NCI-H2171 (cell line): ENCODE results near the gene HIVEP3.

Experiments
- DNase-seq: peaks from one replicate; lab custom pipeline; 2025; lab: John Stamatoyannopoulos, UW

Gene HIVEP3

DNA sequence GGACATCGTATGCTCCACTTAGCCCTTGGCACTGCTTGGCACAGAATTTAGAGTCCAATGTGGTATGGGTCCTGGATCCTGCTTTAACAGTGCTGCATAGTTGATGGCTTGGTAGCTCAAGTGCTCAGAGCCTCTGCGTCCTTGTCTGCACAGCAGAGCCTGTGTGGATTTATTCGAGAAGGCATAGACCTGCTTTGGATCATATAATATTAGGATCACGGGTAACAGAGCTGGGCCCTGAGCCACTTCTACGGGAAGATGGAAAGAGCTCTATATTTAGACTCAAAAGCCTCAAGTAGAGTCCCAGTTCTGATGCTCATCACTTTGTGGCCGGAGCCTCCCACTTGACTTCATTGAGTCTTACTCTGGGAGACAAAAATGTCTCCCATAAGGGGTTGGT is 269.9 kb downstream of the HIVEP3 start:
- no peak for DNase-seq

GRCh38 chr1:41648230-41648629 is 270.5 kb downstream of the HIVEP3 start:
- no peak for DNase-seq

DNA sequence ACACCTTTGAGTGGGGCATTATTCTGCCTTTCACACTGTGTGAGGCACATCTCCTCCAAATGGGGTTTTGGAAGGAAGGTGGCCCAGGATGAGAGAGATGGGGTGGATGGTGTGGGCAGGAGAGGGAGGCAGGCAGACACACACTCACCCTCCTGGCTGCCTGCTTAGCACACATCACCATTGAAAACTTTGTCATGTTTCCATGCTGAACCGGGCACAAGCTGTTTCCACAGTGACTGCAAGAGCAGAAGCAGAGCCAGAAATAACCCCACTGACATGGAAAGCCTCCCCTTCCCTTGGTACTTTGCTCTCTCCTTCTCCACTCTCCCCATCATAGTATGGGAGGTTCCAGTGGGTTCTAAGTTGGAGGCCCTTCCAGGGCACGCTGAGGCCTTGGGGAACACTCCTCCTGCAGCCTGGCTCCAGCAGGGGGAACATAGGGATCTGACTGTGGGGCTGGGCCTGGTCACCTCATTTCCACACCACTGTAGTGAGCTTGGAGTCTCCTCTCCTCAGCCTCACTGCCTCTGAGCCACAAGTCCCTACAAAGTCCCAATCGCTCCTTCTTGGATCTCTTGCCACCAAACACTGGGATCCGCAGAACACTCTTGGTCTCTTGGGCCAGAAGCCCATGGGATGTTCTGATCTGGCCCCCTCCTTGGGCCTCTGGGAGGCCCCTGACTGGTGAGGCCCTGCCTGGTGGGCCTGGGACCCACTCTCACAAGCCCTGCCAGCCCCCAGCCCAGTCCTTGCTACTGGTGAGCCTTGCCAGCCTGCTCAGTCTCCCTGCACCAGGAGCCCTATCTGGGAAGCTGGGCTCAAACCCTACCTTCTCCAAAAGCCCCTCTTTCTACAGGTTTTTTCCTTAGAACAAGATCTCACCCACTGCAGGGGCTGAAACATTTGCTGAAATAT is 271.2 kb downstream of the HIVEP3 start:
- DNase-seq, result no peak

GRCh38 chr1:41646186-41646585 is 272.5 kb downstream of the HIVEP3 start:
- no peak for DNase-seq

- DNase-seq, result no peak
These were observed 273.7 kb downstream of the HIVEP3 start for GRCh38 chr1:41645062-41645461.

DNA sequence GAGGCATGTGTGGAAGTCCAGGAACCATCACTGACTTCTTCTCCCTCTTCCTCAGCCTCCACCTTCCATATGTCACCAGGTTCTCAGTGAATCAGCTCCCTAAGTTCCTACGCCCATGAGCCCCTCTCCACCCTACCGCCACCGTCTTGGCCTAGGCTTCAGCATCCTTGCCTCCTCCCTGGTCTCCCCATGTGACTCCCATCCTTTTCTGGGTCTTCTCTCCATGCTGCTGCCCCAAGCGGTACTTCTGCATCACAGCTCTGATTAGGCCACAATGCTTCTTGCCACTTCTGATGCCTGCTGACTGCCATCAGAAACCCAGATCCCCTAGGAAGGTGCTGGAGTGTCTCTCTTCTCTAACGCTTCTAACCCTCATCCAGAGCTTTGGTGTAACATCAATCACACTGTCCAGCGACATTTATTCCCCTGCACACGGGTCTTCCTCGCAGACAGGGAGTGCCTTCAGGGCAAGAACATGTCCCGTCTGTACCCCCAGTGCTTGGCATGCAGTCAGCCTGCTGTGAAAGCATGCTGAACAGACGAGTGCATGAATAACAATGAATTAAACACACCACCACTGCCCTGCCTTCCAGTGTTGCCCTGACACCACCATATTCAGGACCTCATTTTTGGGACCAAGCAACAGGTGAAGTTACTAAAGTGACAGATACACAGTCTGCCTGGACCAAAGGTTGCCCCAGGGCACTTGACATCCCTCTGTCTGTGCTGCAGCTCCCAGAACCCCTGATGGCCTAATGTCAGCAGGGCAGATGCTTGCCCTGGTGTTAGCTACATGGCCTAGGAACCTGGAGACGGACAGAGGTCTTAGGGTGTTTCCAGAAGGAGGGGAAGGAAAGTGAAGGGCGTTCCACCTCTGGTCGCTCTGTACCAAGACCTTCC is 275.6 kb downstream of the HIVEP3 start:
- no peak for DNase-seq

DNA sequence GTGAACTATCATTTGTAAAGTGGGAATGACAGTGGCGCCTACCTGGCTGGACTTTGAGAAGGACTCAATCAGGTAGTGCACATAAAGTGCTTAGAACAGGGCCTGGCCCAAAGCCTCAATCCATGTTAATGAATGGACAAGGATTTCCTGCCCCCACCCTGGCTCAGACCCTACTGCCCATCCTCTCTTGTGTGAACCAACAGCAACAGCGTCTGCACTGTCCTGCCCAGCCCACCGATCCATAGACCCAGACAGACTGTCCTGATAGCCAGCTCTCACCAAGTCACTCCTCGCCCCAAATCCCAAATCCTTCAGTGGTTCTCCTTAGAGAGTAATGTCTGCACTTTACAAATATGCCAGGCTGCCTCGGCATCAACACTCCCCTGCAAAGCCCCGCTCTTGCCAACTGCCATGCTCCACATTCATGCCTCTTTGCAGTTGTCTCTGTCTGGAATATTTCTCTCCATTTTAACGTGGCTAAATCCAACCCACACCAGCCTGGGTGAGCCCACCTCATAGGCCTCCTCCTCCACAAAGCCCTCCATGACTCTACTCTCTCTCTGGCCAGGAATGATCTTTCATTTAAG is 276.7 kb downstream of the HIVEP3 start:
- DNase-seq, result no peak

- no peak for DNase-seq
These were observed 277.3 kb downstream of the HIVEP3 start for GRCh38 chr1:41641475-41641814.

GRCh38 chr1:41640756-41641474 is 277.8 kb downstream of the HIVEP3 start:
- DNase-seq, result no peak

DNA sequence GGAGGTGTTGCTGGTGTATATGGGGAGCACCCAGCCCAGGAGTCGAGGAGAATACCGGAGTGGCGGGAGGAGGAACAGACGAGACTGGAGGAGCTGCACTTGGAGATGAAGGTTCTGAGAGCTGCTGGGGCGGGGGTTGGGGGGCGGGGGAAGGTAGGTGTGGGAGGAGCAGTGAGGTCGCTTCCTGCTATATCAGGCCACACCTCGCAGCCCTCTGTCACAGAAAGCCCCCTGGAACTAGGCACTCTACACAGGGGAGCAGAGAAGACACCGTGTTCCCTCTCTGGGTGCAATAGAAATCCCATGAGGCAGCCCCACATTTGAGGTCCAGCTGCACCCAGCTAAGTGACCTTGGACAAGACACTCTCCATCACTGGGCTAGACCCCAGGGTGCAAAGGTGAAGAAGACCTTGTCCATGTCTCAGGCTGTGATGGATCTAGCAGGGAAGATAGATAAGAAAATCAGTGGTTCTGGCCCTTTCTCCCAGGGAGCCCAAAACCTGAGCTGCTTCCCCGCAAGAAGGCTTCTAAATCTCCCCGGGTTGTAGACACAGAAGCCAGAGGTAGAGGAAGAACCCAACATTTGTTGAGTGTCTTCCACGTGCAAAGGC is 278.5 kb downstream of the HIVEP3 start:
- no peak for DNase-seq

- DNase-seq, result no peak
These were observed 279.3 kb downstream of the HIVEP3 start for GRCh38 chr1:41639332-41639936.

- no peak for DNase-seq
These were observed 280.4 kb downstream of the HIVEP3 start for GRCh38 chr1:41638086-41639024.

DNA sequence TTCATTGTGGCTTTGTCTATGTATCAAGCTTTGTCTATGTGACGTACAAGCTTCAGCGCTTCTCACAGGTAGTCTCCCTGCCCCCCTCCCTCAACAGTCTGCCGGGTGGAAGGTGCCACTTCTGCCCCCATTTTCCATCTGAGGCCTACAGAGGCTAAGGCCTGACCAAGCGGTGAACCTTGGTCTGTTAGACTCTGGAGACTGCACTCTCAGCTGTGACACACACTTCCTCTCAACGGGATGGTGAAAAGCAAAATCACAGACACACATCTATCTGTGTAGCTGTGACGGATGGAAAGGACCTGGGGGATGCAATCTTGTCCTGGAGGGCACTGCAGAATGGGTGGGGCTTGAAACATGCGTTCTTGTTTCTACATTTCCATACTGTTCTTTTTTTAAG is 281.4 kb downstream of the HIVEP3 start:
- no peak for DNase-seq

- no peak for DNase-seq
These were observed 285.0 kb downstream of the HIVEP3 start for GRCh38 chr1:41633764-41634163.

GRCh38 chr1:41632781-41633575 is 285.7 kb downstream of the HIVEP3 start:
- no peak for DNase-seq

GRCh38 chr1:41631971-41632370 is 286.8 kb downstream of the HIVEP3 start:
- no peak for DNase-seq

DNA sequence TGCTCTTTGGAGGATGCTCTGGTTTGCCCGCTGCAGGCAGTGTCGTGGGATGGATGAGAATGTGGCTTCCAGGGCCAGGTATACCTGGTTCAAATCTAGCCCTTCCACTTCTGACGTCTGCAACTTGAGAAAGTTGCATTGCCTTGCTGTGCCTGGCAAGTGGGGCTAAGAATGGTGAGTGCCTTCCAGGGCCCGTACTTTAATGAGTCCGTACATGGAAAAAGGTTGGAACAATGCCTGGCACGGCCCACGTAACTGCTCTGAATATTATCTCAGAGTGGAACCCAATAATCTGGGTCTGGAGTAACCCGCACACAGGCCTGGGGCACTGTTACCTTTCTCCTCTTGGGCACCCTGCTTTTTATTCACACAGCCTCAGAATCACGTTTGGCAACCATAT is 287.6 kb downstream of the HIVEP3 start:
- no peak for DNase-seq

- DNase-seq, result no peak
These were observed 289.2 kb downstream of the HIVEP3 start for GRCh38 chr1:41629571-41629970.

DNA sequence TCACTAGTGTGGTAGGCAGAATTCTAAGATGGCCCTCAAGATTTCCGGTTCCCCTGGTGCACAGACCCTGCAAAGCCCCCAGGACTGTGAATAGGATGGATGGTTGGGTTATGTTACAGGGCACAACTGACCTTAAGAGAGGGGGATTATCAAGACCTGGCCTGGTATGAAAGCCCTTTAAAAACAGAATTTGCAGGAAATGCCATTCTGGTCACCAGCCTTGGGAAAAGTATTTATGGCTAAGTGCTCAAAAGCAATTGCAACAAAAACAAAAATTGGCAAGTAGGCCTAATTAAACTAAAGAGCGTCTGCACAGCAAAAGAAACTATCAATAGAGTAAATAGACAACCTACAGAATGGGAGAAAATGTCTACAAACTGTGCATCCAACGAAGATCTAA is 289.6 kb downstream of the HIVEP3 start:
- DNase-seq, result no peak
